GM19397 (cell line): ENCODE data around the gene CTU2.
"Not testable (repeated sequence)": the region's sequence is repeated elsewhere in the genome, so short reads cannot be mapped to it uniquely, and the experiment has no call there.

Experiments used
- ATAC-seq: cut with Tn5 transposase; IDR thresholded peaks from one replicate; pipeline ENCODE4 v1.9.1; 2021; ENCODE audit warnings: mild to moderate bottlenecking, moderate library complexity; ENCODE audit not compliant: unreplicated experiment

The CTU2 gene

GRCh38 chr16:88706229-88706964, at the start of gene CTU2, which contains the start of gene RNF166:
Gene CTU2, plus strand, starts transcription at chr16:88706503. Its CDS starts 28 bp downstream, at chr16:88706531.
Gene RNF166, minus strand, starts transcription at chr16:88706408. Its CDS starts 83 bp downstream, at chr16:88706325.
- ATAC-seq, result peak; percentile 64

DNA sequence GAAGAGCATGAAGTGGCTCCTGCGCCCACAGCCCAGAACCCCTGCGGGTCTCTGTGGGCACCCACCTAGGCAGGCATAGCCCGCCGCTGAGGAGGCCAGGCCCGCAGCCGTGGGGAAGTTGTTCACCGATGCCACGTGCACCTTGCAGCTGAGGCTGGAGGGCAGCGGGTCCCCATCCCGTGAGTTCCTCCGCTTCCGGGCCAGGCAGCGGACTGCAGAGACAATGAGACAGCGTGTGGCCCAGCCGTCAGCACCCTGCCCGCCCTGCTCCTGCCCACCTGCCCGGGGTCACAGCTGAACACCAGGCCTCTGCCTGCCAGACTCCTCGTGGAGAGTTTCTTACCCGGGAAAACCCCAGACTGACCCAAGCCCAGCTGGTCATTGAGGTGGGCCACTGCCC, 48.9 kb upstream of the CTU2 start:
- ATAC-seq, result no peak

DNA sequence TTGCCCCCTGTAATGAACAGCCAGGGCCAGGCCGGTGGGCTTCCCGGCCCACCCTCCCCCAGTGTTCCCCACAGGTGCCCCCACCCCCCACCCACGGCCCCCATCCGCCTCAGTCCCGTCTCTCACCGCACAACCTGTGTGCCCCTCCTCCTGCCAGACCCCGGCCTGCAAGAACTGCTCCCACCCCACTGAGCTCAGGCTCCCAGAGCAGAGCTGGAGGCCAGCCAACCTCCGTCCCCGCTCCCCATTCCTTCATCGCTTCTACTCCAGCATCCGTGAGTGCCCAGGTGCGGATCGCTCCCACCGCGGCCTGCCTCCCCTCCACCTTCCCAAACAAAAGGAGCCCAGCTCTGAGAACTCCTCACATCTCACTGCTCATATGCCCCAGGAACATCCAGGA, 47.6 kb upstream of the CTU2 start:
- ATAC-seq, result no peak

DNA sequence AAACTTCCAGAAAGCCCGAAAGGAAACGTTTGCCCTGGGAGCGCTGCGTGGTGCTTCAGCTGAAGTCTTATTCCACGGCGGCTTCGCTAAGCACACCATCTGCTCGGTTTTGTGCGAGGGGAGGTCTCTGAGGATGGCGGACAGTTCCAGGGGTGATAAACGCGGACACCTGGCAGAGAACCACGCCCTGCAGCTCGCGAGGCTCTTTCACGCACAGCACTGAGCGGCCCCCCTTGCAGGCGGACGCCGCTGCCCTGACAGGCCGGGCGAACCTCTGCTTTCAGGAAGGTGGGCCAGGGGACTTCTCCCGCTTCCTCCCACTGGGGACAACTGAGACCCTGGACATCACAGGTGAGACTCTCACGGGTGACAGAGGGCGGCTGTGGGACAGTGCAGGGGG, 47.1 kb upstream of the CTU2 start:
- ATAC-seq, result no peak

- ATAC-seq, result no peak
Measured at GRCh38 chr16:88661468-88661867, 44.8 kb upstream of the CTU2 start.

GRCh38 chr16:88662222-88662842, 44.0 kb upstream of the CTU2 start:
- ATAC-seq, result no peak

DNA sequence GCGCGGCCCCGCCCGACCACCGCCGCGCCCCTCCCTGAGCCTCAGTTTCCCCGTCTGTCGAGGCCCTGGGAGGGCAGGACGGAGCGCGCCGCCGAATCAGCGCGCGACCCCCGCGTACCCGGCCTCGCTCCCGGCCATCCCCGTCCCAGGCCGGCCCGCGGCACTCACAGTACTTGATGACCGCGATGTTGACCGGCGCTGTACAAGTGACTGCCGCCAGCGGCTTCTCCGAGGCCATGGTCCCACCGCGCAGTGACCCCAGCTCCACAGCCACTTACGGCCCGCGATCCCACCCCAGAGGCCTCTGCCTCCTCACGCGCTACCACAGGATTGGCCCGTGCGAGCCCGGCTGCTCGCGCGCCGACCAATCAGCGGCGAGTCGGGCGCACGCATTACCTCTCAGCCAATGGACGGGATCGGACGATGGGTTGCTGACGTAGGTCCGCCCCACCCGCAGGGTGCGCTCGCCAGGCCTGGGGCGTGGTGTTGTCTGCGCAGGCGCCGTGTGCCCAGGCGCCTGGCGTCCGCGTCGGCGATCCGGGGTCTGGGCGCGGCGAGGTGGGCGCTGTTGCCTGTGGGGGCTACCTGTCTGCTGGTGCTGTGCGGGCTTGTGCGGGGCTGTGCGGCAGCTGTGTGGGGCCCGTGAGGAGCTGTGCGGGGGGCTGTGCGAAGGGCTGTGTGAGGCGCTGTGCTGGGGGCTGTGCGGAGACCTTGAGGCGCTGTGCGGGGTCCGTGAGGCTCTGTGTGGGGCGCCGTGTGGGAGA, 43.3 kb upstream of the CTU2 start, which contains the start of gene MVD:
TSS of gene MVD (minus strand) at position 249 of the 764 bp plus-strand sequence. CDS start at position 238, 11 bp downstream.
- peak; percentile 92 for ATAC-seq

GRCh38 chr16:88665148-88665547, 41.2 kb upstream of the CTU2 start:
- no peak for ATAC-seq

DNA sequence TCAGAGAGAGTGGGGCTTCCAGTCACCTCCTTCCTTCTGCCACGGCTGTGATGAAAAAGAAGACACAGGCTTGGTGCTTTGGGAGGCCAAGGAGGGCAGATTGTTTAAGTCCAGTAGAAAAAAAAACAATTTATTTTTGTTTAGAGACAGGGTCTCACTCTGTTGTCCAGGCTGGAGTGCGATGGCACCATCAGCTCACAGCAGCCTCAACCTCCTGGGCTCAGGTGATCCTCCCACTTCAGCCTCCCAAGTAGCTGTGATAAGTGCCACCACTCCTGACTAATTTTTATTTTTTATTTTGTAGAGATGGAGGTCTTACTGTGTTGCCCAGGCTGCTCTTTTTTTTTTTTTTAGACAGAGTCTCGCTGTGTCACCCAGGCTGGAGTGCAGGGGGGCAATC, 40.7 kb upstream of the CTU2 start:
- no peak for ATAC-seq

DNA sequence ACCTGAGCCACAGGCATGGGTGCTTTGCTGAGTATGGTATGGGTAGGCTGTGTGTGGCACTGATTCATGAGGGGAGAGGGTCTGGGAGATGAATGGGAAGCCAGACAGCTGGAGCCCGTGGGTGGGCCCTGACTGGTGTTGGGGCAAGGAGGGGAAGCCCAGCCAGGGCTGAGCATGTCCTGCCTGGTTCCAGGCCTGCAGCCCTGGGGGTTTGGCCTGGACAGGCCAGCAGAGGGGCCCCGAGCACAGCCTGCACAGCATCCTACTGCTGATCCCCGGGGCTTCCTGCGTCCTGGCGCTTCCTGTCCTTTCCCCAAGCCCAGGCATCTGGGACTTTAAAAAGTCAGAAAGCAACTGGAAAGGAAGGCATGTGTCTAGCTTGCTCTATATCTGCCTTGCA, 38.8 kb upstream of the CTU2 start:
- ATAC-seq, result no peak

GRCh38 chr16:88669493-88669892, 36.8 kb upstream of the CTU2 start:
- not testable (repeated sequence) for ATAC-seq

DNA sequence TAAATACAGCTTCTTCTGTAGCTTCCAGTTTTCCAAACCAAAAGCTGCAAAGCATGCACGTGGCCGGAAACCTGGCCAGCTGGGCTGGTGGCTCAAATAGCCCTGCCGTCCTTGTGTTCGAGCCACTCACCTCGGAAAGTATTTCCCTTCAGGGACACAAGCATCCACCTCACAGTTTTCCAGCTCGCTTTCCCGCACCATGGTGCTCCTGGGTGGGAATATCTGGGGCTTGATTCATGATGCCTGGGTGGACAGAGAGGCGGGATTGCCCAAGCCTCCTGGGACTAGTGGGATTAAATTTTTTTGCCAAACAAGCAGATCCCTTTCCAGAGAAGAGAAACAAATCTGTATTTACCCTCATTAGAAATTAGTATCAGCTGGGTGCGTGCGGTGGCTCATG, 36.3 kb upstream of the CTU2 start:
- ATAC-seq, result no peak

DNA sequence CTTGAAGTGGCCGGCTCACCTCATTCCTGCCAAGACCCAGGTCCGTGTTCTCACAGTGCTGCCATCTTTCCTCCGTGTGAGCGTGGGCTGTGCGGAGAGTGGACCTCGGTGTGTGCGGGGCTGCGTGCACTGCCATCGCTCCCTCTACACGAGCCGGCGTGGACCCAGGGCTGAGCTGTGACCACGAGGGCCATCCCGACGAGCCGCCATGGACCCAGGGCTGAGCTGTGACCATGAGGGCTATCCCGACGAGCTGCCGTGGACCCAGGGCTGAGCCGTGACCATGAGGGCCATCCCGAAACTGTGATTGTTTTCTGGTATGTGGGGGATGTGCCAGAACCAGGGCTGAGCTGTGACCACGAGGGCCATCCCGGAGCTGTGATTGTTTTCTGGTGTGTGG, 34.5 kb upstream of the CTU2 start:
- no peak for ATAC-seq

- ATAC-seq, result no peak
Measured at GRCh38 chr16:88672776-88673175, 33.5 kb upstream of the CTU2 start.

DNA sequence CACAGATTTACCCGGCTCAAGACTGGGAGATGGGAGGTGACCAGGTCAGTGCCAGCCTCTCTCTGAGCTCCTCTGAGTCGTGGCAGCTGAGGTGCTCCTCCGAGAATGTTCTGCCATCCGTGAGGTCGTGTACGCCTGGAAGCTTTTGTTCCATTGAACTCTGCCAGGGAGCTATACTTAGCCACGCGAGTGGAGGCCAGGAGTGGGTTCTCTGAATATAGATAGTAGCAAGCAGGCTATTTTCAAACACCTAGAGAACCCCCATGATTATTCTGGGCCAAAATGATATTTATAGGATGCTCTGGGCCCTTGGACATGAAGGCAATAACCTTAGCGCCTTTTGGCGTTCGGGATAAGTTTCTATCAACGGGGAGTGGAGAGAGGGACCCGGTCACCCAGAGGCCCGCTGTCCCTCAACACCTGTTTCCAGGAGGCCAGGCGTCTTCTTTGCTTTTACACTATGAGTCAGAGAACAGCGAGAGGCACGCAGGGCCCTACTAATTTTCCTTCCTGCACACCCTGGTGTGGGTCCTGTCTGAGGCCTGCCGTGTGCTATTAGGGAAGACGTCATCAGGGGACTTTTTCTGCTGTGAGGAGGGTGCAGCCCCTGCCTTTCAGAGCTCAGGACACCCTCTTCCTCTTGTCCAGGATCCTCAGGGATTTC, 32.5 kb upstream of the CTU2 start:
- no peak for ATAC-seq

- no peak for ATAC-seq
Measured at GRCh38 chr16:88676502-88677242, 29.6 kb upstream of the CTU2 start.

DNA sequence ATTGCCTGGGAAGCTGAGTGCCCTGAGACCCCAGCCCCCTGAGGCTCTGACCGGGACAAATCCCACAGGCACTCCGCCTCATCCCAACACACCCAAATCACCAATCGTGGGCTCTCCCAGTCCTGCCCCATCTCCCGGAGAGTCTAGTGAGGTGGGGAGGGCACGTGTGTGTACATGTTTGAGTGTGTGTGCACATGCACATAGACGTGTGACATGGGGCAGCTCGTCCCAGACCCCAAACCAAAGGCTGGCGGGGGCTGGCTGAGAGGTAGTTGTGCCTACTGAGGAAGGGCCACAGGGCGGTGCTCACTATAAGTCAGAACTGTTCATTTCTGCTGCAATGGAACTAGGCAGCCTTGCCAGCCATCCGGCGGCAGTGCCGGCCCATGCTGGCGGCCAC, 28.6 kb upstream of the CTU2 start:
- ATAC-seq, result no peak

GRCh38 chr16:88678224-88678979, 27.9 kb upstream of the CTU2 start:
- ATAC-seq, result no peak

- no peak for ATAC-seq
Measured at GRCh38 chr16:88680554-88681083, 25.7 kb upstream of the CTU2 start.
